SK-N-MC (cell line): Measurements from ENCODE around the gene GPATCH2.

Experiments
- EZH2 ChIP-seq: fragments of 200-600 bp; sonication (generic); IDR thresholded peaks from one replicate; pipeline ENCODE4 v1.6.1; 2017; ENCODE audit warnings: antibody characterized with exemption
- POLR2AphosphoS5 ChIP-seq: IDR thresholded peaks from 2 replicates; pipeline ENCODE4 v1.6.1; 2012; ENCODE audit warnings: mild to moderate bottlenecking, low read depth, low read length, borderline replicate concordance

DNA sequence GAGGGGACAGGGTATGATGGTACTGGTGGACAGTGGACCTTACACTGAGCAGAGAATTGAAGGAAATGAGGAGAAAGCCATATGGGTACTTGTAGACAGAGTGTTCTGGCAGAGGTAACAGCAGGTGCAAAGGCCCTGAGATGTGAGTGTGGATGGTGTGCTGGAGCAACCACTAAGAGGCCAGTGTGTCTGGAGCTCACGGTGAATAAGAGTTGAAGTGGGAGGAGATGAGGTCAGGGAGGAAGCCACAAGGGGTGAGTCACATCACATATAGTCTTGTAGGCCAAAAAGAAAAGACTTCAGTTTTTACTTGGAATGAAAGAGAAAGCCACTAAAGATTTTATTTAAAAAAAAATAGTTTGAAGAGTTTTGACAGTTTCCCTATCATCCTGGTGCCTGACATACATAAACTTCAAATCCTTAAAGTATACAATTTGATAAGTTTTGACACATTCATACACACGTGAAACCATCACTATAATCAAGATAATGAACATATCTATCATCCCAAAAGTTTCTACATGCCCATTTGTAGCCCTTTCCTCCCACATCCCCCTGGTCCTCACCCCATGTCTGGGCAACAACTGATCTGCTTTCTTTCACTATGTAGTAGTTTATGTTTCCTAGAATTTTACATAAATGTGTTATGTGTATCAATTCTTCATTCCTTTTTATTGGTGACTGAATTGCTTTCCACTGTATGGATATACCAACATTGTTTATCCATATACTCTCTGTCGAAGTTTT lies 148.4 kb downstream of the GPATCH2 start:
- TF ChIP-seq POLR2AphosphoS5 (no peak), EZH2 (no peak)
